HG02870 (cell line): ENCODE measurements around the gene FGD6.
"Not testable (repeated sequence)": the region's sequence is repeated elsewhere in the genome, so short reads cannot be mapped to it uniquely, and the experiment has no call there.

ENCODE experiments used
- ATAC-seq: cut with Tn5 transposase; IDR thresholded peaks from one replicate; pipeline ENCODE4 v1.9.1; 2021; ENCODE audit warnings: mild to moderate bottlenecking, moderate library complexity; ENCODE audit not compliant: unreplicated experiment

Gene FGD6

DNA sequence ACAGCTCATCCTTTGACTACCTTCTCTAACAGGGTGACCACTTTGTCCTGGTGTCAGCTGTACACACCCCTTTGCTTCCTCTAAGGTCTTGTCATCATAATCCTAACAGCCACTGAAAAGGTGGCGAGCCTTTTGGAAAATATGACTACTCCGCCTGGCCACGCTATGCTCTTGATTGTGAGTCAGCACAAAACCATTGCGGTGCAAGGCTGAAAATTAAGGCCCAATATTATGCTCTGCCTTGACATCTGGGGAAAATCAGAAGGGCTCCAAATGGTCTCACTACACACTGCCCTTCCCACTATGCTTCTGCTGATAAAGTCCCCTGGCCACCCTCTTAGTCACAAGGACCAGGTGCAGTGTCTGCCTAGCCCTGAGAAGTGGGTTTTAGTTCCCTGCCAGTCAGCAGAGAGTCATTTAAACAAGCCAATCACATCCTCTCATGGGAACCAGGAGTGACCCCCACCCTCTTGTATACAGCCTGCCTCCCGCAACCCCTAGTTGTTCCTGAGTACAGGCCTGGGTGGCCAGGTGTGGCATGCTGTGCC, 34.3 kb downstream of the FGD6 start:
- peak; percentile 78 for ATAC-seq

GRCh38 chr12:95181103-95181502, 36.2 kb downstream of the FGD6 start:
- ATAC-seq, result no peak

GRCh38 chr12:95179011-95179410, 38.3 kb downstream of the FGD6 start:
- ATAC-seq, result no peak

GRCh38 chr12:95178136-95178535, 39.1 kb downstream of the FGD6 start:
- ATAC-seq, result no peak

DNA sequence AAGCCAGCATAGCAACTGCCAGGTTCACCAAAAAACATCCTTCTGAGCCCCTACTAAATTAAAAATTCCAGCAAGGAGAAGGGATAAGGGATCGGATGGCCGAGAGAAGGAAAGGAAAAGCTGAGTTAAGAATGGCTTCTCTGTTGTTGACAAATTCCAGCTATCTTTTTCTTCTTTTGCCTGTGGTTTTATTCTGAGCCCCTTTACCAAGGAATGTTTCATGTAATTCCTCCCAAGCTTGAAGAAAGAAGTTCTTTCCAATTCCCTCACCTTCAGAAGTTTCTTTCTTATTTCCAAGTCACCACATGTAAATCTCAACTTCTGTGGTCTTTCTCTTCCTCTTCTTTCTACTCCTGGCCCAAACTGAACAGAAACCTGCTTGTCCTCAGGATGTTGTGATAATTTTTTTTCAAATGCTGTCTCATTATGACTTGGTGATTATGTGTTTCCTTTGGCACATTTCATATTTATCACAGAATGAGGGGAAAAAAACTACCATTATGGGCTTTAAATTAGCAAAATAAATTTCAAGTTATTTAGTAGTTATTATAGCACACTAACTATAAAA, 40.0 kb downstream of the FGD6 start:
- ATAC-seq, result no peak

DNA sequence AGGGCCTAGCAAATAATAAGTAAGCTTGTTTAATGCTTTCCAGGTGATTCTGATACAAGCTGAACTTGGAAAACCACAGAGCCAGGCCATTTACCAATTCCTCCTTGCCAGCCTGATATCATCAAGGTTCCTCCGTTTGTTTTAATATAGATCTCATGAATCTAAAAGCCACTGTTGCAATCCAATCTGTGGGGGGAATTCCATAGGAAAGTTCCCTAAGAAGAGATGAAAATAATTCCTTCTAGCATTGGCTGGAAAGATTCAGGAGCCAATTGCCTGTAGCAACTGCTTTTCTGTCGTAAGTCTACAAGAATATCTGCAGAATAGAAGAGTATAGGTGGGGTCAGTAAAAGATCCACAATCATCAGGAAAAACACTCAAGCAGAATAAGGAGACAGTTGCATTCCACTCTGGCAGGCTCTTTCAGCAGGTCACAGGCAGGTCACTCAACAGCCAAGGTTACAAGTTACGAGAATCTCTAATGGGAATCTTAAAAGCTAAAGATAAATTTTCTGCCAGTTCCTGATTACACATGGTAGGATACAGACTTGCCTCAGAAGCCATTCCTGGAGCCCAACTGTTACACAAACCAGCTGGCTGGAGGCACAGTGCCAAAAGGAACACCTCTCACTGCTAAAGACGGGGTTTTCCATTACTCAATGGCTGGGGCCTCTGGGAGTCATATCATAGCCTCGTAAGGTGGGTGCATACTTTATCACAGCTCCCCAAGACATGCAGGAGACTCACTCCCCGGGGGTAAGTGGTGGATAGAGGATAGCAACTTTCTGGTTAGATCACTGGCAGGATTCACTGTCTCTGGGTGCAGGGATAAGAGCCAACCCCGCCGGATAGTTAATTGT, 43.6 kb downstream of the FGD6 start:
- ATAC-seq, result no peak

GRCh38 chr12:95169368-95169767, 47.9 kb downstream of the FGD6 start:
- ATAC-seq, result no peak

DNA sequence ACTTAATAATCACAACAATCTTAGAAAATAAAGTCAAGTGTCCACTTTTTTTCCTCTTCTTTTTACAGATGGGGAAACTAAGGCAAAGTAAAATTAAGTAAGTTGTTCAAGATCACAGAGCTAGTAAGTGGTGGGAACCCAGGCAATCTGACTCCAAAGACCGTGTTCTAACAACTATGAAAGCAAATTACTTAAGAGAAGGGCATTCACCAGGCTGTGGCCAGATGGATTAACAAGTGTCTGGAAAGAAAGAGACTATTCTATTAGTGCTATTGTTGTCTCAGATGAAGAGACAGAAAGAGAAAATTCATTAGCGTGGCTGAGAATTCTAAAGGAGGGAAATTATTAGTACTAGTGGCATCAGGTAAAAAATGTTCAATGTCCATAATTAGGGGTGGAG, 48.5 kb downstream of the FGD6 start:
- no peak for ATAC-seq

GRCh38 chr12:95164656-95165055, 52.6 kb downstream of the FGD6 start:
- ATAC-seq, result no peak

GRCh38 chr12:95158919-95159318, 58.3 kb downstream of the FGD6 start:
- no peak for ATAC-seq

DNA sequence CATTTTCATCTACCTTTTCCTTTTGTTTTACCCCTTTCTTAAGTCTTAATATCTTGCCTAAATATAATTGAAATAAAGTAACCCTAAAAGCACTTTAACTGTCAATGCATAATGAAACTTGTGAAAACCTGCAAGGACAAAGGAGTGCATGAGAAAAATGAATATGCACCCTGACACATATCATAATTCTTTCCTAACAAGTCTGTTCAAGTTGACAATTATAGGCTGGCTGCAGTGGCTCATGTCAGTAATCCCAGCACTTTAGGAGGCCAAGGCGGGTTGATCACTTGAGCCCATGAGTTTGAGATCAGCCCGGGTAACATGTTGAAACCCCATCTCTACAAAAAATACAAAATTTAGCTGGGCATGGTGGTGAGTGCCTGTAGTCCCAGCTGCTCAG, 65.4 kb downstream of the FGD6 start:
- no peak for ATAC-seq

DNA sequence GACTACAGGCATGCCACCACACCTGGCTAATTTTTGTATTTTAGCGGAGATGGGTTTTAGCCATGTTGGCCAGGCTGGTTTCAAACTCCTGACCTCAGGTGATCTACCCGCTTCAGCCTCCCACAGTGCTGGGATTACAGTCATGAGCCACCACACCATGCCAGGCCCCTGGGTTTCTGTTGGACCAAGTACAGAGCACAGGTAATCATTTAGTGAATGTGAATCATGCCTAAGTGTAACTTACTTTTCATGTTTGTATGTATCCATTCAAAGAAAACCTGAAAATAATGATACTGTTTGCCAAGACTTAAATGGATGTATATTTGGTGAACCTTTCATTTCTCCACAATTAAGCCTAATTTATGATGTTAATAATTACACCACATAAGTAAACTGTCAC, 65.9 kb downstream of the FGD6 start:
- no peak for ATAC-seq

GRCh38 chr12:95150501-95150900, 66.8 kb downstream of the FGD6 start:
- ATAC-seq, result no peak

DNA sequence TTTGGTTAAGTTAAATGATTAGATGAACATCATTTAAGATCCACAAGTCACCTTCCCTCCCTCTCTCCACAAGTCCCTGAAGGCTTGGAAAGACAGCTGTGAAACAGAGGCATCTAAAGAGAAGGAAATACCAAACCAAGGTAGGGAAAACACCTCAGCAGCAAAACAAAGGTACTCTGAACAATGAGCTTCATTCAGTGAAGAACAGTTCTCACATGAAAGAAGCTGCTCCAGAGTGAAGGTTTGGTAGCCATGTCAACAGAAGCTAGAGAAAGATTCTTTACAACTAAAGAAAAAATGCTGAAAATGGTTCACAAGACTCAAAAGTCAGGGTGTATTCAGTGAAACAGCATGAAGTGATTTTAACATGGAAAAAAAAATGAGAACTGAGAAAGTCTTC, 69.4 kb downstream of the FGD6 start:
- ATAC-seq, result no peak

- no peak for ATAC-seq
Measured at GRCh38 chr12:95146769-95147168, 70.5 kb downstream of the FGD6 start.

GRCh38 chr12:95143621-95144205, 73.6 kb downstream of the FGD6 start:
- ATAC-seq, result no peak

DNA sequence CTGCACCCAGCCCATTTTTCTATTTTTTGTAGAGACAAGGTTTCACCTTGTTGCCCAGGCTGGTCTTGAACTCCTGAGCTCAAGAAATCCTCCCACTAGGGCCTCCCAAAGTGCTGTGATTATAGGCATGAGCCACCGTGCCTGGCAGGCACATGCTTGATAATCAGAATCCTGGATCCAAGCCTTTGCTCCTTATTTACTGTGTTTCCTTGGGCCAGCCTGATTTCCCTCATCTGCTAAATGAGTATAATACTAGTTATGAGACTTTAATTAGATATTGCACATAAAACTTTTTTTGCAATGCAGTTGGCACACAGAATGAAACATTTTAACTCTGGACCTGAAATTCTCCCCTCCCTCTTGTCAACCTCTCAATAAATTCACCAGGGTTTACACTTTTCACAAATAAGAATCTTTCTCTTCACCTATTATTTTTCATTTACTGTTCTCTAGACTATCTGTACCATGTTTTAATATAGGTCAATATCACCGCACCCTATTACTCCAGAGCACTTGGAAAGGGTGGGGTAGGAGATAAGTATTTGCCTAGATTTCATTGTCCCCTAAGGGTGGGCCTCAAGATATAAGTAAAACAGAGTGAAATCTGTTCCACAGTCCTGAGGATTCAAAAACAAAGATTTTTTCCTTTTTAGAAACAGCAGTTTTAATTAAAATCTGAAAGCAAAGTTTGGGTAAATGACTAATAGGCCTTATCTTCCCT, 74.7 kb downstream of the FGD6 start:
- ATAC-seq, result no peak

DNA sequence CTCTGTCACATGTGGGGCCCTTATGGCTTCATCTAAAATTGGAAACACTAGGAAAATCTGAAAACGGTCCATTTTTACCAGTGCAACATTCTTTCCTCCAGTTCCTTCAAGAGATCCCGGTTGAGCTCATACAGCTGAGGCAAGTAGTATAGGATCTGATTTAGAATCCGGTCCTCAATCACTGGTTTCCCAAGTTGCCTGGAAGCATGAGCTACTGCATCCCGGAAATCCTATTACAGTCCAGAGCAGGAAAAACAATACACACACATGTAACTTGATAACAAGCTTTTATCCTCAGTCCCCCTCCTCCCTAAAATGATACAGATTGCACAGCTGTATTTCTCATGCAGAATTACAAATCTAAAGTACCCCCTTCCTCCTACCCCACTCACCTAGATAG, 76.0 kb downstream of the FGD6 start:
- no peak for ATAC-seq

DNA sequence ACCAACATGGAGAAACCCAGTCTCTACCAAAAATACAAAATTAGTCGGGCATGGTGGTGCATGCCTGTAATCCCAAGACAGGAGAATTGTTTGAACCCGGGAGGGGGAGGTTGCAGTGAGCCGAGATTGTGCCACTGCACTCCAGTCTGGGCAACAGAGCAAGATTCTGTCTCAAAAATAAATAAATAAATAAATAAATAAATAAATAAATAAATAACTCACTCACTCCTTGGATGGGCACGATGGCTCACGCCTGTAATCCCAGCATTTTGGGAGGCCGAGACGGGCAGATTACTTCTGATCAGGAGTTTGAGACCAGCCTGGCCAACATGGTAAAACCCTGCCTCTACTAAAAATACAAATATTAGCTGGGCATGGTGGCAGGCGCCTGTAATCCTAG, 79.2 kb downstream of the FGD6 start:
- ATAC-seq, result not testable (repeated sequence)

GRCh38 chr12:95136598-95136997, 80.7 kb downstream of the FGD6 start:
- ATAC-seq, result no peak

- no peak for ATAC-seq
Measured at GRCh38 chr12:95134085-95134484, 83.2 kb downstream of the FGD6 start.
